ENCODE measurements around the gene ZFHX3. TPM values are rescaled to one million over a fixed set of nuclear protein-coding genes. Genes with fewer than 3 reads are reported as not detected.

Gene ZFHX3
- total and polyA plus RNA-seq, 2 donors (not counting 3 experiments of a cell fraction or from before 2014, with no cell fraction given), result 3.7 to 18.8 TPM

DNA sequence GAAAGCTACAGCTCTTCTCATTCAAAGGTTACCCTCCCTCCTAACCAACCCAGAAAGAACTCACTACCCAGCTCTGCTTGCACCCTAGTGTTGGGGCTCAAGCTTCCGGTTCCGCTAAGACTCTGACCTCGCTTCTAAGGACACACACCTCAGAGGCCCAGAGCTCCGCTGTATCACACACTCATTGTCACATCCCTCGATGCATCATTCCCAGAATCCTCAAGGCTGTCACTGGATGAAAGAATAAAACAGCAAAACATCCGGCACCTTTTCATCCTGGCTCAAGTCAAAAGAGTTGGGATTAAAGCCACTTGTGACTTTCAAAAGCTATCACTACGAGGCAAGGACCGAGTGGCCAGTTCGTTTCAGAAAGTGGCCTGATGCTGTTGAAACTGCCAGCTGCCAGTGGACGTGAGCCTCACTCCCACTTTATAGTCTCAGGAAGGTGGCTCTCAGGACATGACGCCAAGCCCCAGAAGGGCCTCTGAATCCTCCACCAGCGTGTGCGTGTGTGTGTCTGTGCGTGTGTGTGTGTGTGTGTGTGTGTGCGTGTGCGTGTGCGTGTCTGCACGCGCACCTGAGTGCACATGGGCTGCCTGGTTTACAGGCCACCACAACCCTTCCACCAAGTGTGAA lies 29.0 kb downstream of the ZFHX3 start:
- no TSS peak for BruUV-seq (replicated peaks)
- Histone ChIP-seq H2AFZ (ENCODE audit: low read depth, low read length) (no peak overlapping the region), H3K27me3 (ENCODE audit: control insufficient read depth in 2 of 2, insufficient read depth in 2 of 2, low read length in 2 of 2) (no peaks in the 10 kb centered on the region), H3K9me3 (replicated peaks; ENCODE audit: control insufficient read depth, insufficient read depth, low read length) (no peaks in the 10 kb centered on the region), H3K79me2 (ENCODE audit: control insufficient read depth, insufficient read depth, low read length) (peaks cover 46% of the 10 kb centered on the region), H3K9me1 (replicated peaks; ENCODE audit: control insufficient read depth, extremely low read depth, insufficient read depth, low read length) (no peaks in the 10 kb centered on the region), H3K4me2 (ENCODE audit: insufficient read depth, low read length) (no peak overlapping the region), H4K20me1 (replicated peaks; ENCODE audit: control insufficient read depth, extremely low read depth, insufficient read depth, low read length) (no peaks in the 10 kb centered on the region), H3K27ac (ENCODE audit: insufficient read depth, low read depth, low read length) (peak overlapping the region; percentile 78), H3K36me3 (ENCODE audit: control insufficient read depth in 2 of 2, extremely low read depth in 1 of 2, insufficient read depth in 2 of 2, low read length in 2 of 2) (no peaks in the 10 kb centered on the region), H3K9ac (replicated peaks; ENCODE audit: extremely low read depth, insufficient read depth, low read length) (no peak overlapping the region), H3K4me1 (ENCODE audit: control insufficient read depth, extremely low read depth, insufficient read depth, low read length) (peaks cover 30% of the 10 kb centered on the region), H3K4me3 (replicated peaks in 1 of 3; ENCODE audit: insufficient read depth in 1 of 3, low read depth in 1 of 3, low read length in 3 of 3) (no peak overlapping the region)
- POLR2A ChIA-PET, result no interaction called here
- TF ChIP-seq GATA2 (IDR thresholded peaks at IDR 0.05; ENCODE audit: insufficient read depth, insufficient read length, low read depth, low read length), result no peak
- no peak for TF ChIP-seq POLR2AphosphoS5 (IDR thresholded peaks at IDR 0.05; ENCODE audit: insufficient read depth, low read depth, low read length)
- no peak for TF ChIP-seq MYC (IDR thresholded peaks at IDR 0.05; ENCODE audit: low read depth, low read length)
- no peak for TF ChIP-seq POLR2A (IDR thresholded peaks at IDR 0.05; ENCODE audit: low read depth, low read length)
- TF ChIP-seq, protein P1, sequence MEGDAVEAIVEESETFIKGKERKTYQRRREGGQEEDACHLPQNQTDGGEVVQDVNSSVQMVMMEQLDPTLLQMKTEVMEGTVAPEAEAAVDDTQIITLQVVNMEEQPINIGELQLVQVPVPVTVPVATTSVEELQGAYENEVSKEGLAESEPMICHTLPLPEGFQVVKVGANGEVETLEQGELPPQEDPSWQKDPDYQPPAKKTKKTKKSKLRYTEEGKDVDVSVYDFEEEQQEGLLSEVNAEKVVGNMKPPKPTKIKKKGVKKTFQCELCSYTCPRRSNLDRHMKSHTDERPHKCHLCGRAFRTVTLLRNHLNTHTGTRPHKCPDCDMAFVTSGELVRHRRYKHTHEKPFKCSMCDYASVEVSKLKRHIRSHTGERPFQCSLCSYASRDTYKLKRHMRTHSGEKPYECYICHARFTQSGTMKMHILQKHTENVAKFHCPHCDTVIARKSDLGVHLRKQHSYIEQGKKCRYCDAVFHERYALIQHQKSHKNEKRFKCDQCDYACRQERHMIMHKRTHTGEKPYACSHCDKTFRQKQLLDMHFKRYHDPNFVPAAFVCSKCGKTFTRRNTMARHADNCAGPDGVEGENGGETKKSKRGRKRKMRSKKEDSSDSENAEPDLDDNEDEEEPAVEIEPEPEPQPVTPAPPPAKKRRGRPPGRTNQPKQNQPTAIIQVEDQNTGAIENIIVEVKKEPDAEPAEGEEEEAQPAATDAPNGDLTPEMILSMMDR (IDR thresholded peaks at IDR 0.05; ENCODE audit: extremely low read depth in 1 of 2, insufficient read depth in 1 of 2, low read depth in 1 of 2, low read length in 2 of 2), result no peak
- TF ChIP-seq FOS (IDR thresholded peaks at IDR 0.05; ENCODE audit: borderline replicate concordance, insufficient read depth, low read length), result no peak
- TF ChIP-seq, protein P2, sequence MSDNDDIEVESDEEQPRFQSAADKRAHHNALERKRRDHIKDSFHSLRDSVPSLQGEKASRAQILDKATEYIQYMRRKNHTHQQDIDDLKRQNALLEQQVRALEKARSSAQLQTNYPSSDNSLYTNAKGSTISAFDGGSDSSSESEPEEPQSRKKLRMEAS (IDR thresholded peaks at IDR 0.05; ENCODE audit: insufficient read depth, insufficient read length), result no peak
- TF ChIP-seq JUN (IDR thresholded peaks at IDR 0.05; ENCODE audit: borderline replicate concordance, insufficient read depth, insufficient read length, low read depth), result no peak
- no peak for TF ChIP-seq EZH2 (IDR thresholded peaks at IDR 0.05; ENCODE audit: borderline replicate concordance, low read depth, low read length, severe bottlenecking)
- no peak for DNase-seq (ENCODE audit: low read depth, low spot score)
- no peak for FAIRE-seq
- intact Hi-C loops (cut with micrococcal nuclease) (no loop called here), dilution Hi-C loops (cut with MboI; ENCODE audit: extremely low pct_ligation_motif_present, low sequenced_read_pairs) (no loop called here)
- CTCF ChIA-PET, result interaction anchor here (0.9 to 1.2 kb wide), 2 partner anchors 39 to 58 kb away, joined by 3 read pairs; no protein-coding TSS in a partner anchor

Measured in endothelial cell of umbilical vein (primary cell).